NCI-H69 (cell line): Measurements from ENCODE around the gene NAT10.

Source experiments
- DNase-seq: peaks from one replicate; lab custom pipeline; 2025; lab: John Stamatoyannopoulos, UW

The NAT10 gene

DNA sequence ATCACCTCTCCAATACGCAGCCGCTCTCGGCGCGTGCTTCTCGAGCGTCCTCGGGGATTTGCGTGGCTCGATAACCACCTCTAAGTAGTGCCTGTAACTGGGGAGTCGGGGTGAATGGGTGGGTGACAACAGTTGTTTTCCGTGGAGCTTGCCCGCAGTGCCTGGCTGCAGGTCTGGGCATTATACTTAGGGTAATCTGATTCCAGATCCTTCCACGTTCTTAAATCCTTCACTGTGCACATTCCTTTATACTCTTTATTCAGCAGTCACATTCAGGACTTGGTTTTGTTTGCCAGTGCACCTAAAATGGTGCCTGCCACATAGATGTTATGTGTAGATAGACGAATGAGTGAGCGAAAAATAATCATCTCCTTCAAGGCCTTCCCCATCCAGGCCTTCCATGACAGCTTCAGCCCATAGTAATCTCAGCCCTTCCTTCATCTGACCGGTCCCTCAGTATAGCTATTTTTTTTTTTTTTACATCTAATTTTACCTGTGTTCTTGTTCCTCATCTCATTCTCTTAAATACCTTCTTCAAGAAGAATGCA is 602 bp downstream of the NAT10 start:
- peak; percentile 62 for DNase-seq

DNA sequence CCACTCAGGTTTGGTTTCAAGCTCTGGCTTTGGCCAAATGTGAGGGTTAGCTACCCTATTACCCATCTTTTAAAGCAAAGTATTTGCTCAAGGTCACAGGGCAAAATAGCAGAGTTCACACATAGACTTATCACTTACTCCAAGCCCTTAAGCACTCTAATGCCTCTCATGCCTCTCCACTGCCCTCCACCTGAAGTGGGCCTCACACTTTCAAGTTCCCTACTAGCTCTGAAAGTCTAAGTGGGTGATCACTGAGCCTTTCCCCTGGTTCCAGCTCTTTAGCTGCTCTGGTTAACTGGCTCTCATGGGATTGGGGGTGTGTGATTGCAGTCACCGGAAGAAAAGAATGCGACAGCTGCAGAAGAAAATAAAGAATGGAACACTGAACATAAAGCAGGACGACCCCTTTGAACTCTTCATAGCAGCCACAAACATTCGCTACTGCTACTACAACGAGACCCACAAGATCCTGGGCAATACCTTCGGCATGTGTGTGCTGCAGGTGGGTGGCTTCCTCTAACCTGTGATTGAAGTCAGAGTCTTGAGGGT is 6.4 kb downstream of the NAT10 start:
- DNase-seq, result no peak

DNA sequence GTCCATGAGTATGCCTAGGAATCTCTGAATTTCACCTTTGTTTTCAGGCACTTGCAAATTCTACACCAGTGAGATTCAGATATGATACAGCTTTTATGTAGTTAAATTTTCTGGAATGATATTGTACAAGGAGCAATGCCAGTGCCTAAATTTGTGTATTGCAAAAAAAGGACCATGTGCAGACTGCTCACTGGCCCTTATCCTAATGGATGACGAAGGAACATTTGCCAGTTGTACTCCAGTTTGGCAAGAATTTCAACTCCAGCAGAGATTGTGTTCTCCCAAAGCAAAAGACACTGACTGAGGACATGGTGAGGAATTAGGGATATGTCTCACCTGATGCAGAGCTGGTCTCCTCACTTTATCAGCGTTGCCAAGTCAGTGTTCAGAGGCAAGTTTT is 8.6 kb downstream of the NAT10 start:
- no peak for DNase-seq

DNA sequence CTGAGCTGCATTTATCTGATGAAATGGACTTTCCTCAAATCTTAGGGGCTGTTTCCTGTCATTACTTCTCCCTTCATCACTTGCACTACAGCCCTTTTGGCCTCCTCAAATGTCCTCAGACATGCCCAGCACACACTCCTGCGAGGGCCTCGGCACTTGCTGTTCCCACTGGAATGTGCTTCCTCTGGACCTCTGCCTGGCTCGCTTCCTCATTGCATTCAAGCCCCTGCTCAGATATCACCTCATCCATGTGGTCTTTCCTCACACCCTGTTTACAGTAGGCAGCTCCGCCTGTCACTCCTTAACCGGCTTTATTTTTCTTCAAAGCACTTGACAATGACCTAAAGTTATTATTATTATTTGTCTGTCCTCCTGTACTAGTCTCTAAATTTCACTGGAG is 9.0 kb downstream of the NAT10 start:
- DNase-seq, result no peak

DNA sequence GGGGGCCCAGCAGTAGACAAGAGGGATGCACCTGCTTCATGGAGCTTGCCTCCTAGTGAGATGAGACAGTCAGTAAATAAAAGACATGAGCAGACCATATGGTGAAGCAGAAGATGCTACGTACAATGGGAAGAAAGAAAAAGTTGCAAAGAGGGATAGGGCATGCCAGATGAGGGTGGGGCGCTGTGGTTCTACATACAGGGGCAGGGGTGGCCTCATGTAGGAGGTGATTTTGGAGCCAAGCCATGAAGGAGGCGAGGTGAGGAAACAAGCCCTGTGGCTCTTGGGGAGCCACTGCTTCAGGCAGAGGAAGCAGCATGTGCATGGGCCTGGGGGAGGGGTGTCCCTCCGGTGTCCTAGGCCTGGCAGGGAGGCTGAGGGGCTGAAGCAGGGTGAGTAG is 15.2 kb downstream of the NAT10 start:
- no peak for DNase-seq

DNA sequence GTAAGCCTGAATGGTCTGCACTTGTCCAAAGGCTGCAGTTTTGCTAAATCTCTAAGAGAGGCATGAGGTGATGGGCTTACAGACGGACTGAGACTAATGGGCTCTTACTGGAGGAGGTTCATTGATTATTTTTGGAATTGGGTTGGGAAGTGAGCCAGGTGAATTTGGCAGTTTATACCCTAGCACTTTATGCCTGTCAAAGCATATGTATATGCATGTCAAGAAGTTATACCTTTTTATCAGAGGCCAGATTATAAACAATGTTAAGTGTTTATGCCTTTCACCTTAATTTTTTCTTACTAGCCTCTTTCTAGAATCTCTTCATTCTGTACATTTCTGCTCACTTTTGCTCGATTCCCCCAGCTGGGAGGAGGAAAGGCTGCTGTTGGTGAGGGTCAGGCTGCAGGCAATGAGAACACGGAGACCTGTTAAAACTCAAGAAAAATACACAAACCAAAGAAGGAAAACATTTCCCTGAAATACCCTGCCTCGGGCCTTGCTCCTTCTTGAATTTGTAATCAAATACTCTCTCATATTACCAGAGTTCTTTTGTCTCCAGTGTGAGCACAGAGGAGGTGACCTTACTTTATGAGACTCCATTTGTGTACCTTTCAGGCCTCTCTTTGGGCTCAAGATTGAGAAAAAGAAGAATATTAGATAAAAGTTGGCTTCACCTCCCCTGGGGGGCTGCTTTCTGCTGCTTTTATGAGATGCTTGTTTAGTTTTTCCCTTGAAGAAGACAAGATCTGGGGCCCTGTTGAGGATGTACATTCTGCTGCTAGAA is 19.6 kb downstream of the NAT10 start:
- DNase-seq, result no peak

DNA sequence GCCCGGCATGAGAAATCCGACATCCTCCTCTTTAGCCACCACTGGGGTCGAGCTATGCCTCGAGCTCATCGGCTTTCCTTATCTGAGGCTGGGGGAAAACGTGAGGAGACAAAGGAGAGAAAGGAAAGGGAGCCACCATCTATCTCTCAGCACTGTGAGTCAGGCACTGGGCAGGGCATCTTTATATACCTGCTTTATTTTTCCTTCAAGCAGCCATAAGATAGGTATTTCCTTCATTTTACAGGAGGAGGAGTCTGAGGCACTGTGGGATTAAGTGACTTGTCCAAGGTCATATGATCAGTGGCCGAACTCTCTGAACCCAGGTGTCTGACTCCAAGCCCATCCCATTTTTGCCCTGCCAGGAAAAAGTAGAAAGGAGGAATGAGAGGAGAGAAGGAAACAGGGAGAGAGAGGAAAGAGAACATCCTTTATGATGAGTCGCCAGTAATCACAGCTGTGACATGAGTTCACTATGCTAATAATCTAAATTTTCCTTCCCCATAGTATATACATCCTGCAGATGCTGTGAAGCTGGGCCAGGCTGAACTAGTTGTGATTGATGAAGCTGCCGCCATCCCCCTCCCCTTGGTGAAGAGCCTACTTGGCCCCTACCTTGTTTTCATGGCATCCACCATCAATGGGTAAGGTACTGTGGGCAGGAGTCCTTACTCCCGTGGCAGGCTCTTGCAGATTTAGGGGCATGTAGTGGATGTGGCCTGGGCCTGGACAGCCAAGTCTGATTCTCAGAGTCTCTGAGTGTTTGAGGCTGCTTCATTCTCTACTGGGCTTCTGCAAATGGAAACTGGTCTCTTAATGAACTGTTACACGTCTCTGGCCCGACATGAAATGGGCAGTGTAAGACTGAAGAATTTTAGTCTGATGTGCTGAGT is 21.8 kb downstream of the NAT10 start:
- no peak for DNase-seq

DNA sequence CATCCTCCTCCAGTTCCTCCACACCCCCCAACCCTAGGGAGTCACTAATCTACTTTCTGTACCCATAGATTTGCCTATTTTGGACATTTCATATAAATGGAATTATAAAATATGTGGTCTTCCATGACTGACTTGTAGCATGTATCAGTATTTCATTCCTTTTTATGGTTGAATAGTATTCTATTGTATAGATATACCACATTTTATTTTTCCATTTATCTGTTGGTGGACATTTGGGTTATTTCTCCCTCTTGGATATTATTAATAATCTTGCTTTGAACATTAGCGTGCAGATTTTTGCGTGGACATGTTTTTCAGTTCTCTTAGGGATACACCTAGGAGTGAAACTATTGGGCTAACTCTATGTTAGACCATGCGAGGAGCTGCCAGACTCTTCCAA is 23.4 kb downstream of the NAT10 start:
- no peak for DNase-seq

DNA sequence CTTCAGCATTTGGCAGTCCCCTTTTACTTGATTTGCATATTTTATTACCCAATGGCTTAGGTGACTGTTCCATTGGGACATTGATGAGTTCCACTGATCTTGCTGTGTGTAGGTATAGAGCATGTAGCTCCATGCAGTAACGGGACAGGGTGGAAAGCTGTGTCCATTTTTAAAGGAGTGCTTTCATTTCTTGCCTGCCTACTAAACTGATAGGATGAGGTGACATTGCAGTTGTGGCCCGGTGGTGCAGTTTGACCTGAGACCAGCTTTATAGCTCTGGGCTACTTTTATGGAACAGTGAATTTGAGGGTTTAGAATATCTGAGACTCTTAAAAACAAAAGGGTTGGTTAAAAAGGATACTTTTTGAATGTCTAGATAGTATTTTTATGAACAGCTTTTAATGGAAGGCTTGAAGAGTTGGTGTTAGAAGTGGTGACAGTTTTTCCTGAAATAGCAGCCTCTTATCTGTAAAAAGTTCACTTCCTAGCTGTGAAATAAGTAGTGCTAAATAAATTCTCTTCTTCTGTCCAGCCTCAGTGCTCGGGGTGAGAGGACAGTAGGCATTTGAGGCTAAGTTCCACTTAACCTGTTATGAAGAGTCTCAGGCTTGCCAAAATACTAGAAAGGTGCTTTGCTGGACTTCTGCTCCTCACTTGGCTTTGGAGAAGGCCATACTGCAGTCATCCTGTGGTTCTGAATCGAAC is 27.0 kb downstream of the NAT10 start:
- no peak for DNase-seq

DNA sequence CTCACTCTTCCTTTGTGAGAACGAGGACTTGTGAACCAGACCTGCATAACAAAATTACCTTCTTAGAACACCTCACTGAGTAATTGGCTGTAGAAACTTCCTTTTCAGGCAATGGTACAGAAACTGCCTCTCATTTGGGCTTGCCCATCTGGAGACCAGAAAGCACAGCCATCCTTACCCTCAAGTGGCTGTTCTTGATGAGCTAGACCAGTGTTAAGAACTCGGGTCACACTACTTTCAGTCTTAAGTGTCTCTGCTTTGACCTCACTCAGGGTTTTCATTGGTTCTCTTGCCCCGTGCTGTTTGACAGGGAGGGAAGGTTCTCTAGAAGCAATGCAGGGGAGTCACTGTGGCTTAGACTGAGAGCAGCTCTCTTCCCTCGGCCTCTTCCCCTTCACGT is 29.3 kb downstream of the NAT10 start:
- DNase-seq, result no peak

DNA sequence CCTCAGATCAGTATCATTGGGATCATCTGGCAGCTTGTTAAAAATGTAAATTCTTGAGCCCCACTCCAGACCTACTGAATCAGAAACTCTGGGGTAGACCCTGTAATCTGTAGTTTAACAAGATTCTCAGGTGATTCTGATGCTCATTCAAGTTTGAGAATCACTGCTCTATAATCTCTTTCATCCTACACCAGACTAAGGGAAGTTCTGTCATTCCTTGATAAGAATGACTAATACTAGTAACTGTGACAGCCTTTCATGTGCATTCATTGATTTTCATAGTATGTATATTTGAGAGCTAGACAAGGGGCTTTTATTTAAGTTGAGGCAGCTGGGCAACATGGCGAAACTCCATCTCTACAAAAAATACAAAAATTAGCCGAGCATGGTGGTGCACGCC is 30.0 kb downstream of the NAT10 start:
- DNase-seq, result no peak

DNA sequence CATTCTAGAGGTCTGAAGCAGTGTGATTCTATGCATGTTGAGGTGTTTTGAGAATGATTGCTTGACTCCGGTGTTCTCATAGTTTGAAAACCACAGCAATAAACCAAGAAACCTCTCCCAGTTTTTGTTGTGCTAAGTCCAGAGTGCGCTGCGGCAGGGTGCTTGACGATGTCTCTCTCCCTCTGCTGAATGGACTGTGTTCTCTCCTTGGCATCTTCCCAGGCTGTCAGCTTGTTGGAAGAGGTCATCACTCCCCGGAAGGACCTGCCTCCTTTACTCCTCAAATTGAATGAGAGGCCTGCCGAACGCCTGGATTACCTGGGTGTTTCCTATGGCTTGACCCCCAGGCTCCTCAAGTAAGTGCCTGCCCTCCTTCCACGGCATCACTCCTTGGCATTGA is 31.0 kb downstream of the NAT10 start:
- DNase-seq, result no peak

DNA sequence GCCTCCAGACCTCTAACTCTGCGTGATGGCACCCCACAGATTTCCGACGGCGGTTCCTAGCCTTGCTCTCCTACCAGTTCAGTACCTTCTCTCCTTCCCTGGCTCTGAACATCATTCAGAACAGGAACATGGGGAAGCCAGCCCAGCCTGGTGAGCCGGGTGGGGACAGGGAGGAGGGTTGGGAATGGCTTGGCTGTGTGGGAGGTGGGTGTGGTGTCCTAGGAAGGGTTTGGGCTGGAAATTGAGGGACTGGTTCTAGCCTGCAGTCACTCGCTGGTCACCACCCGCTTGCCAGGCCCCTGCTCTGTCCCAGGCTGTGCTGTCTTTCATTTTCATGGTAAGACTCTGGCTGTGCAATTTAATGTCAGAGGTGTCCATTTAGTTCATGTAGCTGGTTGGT is 33.9 kb downstream of the NAT10 start:
- DNase-seq, result no peak

DNA sequence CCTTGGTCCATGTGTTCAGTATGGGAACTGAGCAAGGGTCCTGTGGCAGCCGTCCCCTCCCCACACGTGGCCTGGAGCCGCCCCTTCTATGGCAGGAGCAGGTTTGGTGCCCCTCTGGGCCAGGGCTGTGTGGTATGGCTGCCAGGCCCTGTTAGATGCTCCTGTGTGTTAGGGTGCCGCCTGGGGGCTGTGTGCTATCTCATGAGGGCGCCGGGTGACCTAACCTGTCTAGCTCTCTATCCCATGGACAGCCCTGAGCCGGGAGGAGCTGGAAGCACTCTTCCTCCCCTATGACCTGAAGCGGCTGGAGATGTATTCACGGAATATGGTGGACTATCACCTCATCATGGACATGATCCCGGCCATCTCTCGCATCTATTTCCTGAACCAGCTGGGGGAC is 34.7 kb downstream of the NAT10 start:
- no peak for DNase-seq

DNA sequence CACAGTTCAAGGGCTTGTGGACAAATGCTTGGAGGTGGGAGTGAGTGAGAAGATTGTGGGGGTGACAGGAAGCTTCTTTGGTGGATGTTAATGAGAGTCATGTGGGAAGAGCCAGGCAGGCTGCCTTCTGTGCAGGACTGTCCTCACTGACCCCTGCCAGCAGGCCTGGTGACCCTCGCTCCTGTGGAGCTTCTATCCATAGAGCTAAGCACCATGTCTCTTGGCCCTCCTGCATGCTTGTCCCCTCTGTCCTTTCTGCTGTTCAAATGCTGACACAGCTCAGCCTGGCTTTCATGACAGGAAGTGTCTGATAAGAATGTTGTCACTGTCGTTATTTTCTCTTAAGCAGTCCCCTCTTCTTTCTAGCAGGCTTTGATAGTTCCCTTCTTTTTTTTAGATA is 37.6 kb downstream of the NAT10 start:
- no peak for DNase-seq

DNA sequence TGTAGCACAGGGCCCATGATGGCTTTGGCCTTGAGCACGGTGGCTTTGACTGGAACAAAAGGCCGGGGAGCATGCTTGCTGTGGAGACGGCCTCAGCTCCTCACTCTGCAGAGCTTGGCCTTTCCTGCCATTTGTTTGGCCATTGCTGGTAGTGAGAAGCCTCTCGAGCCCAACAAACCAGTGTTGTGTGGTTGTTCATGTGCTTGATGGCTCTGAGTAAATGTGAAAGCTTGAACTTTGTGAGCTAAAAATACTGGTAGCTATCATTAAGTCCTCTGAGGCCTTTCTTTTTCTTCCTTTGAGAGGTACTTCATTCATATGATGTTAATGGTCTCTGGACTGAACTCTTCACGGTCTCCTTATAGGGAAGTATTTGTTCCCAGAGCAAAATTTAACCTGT is 39.6 kb downstream of the NAT10 start:
- DNase-seq, result no peak

DNA sequence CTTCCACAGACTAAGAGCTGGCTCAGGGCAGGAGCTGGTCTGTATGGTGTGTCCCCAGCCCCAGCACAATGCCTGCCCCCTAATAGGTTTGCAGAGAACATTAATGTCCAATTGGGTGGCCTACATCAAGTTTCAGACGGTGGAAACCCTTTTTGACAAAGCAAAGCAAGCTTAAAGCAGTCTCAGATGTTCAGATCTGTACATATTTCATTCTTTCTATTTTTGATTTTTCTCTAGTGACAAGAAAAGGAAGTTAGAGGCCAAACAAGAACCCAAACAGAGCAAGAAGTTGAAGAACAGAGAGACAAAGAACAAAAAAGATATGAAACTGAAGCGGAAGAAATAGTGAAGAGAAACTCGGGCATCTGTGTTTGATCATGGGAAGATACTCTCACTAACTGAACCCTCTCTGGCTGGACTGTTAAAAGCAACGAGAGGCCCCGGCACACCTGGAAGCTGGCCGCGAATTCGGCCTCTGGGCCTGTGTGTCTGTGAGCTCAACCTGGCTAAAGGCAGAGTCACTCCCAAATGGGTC is 40.5 kb downstream of the NAT10 start:
- no peak for DNase-seq

DNA sequence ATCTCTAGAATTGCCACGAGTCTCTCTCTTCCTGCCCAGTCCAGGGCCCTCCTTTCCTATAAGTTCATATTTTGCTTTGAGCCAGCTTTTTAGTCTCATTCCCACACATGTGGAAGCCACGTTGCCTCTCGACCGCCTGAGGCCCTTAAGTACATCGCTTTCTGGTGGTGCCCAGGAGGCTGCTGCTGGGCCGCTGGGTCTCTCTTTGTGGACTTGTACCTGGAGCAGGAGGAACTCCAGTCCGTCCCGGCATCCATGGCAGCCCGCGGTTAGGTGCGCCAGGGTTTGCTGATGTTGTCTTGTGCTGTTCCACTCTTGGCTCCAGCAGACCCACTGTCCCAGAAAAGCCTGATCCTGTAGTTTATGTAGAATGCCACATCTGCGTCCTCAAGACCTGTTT is 41.0 kb downstream of the NAT10 start:
- no peak for DNase-seq

DNA sequence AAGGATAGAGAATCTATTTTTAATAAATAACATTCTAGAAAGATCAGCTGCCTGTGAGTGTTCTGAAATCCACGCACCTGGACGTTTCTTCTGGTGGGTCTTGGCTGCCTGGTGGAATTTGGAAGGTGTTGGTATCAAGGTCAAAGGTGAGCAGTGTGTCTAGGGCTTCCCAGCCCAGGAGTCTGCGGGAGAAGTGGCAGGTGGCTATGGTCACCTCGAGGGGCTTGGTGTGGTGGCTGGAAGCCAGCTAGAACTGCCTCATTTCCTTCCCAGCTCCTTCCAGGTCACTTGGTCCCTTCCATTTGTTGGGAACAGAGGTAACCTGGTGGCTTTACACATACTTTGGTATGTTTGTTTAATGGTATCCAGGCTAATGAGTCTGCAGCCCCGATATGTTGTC is 41.4 kb downstream of the NAT10 start:
- no peak for DNase-seq

DNA sequence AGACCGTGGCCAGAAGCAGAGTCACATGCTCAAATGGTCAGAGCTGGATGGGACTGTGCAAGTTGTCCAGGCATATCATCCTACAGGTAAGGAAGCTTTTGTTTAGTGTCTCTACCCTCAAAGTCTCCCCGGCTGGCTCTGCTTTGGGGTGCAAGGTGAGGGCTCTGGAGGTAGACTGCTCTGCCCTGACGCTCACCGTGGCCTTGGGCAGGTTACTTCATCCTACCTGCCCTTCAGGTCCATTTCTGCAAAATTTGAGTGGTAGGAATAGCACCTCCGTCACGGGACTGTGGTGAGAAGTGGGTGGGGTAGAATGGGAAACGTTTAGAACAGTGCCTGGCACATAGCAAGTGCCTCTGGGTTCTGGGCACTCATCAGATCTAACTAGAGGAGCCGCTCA is 42.2 kb downstream of the NAT10 start:
- no peak for DNase-seq

DNA sequence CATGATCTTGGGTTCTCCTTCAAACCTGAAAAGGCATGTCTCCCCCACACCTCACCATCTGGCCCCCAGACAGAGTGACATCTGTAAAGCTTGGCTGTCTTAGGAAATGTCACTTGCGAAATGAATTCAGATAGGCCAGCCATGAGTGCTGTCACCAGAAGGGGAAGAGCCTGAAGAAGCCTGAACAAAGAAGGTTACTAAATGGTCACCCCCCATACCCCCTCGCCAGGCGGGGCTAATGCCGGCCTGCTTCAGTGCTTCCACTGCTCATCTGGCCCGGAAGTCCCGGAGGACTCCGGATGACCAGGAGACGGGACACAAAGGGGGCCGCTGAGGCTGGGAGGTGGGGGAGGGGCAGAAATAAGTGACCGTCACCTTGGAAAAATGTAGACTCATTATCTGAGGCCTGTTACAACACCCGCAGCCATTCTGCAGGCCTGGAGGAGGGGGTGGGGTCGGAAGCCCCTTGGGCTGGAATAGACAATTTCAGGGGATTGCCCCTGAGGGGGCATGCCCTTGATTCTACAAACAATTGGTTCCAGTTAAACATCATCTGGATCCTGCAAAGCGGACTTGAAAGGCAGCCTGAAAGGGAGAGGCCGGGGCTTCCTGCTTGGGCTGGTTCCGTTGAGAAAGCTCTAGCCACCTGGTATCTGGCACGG is 43.2 kb downstream of the NAT10 start:
- no peak for DNase-seq
